Tibial artery (tissue), 4 donors: ENCODE results near the gene MAP1LC3B2.

Source experiments
- DNase-seq, 2 donors: peaks; one replicate each; pipeline ENCODE4 v3.0.0-alpha.2; 2019
- H3K27ac ChIP-seq, 2 donors: fragments of 200-600 bp; sonication (generic) in 1 of 2; 1 replicate in 1 of 2; 2 replicates in 1 of 2; pipeline ENCODE4 v1.5.1; 2018 to 2019; ENCODE audit warnings: mild to moderate bottlenecking in 1 of 2
- H3K27me3 ChIP-seq, 2 donors: fragments of 200-600 bp; sonication (generic) in 1 of 2; one replicate each; pipeline versions ENCODE4 v1.5.1 to v1.6.0; 2016 to 2019
- H3K36me3 ChIP-seq, 3 donors: fragments of 200-600 bp; sonication (generic) in 2 of 3; one replicate each; pipeline ENCODE4 v1.5.1; 2016 to 2019; ENCODE audit warnings: mild to moderate bottlenecking in 2 of 3
- H3K4me1 ChIP-seq, 4 donors: fragments of 200-600 bp; sonication (generic) in 2 of 4; 1 replicate in 3 of 4; 2 replicates in 1 of 4; pipeline ENCODE4 v1.5.1; 2016 to 2019
- H3K4me3 ChIP-seq, 2 donors: fragments of 200-600 bp; sonication (generic) in 1 of 2; 1 replicate in 1 of 2; 2 replicates in 1 of 2; pipeline ENCODE4 v1.5.1; 2018 to 2019; ENCODE audit warnings: mild to moderate bottlenecking in 2 of 2
- H3K9me3 ChIP-seq, 3 donors: fragments of 200-600 bp; sonication (generic) in 1 of 3; one replicate each; pipeline ENCODE4 v1.5.1; 2016 to 2019
- intact Hi-C: fragments of 100-400 bp; cut with DNase I; formaldehyde crosslinking; loops from one replicate; pipeline ENCODE4 v1.15.0; 2023; ENCODE audit warnings: low total_unique reads
- TF ChIP-seq, protein P1 (sequence below), 2 experiments: fragments of 200-600 bp in 1 of 2; fragments of 450-650 bp in 1 of 2; IDR thresholded peaks; one replicate each; pipeline ENCODE4 v1.5.1; 2017 to 2019; ENCODE audit warnings: antibody characterized with exemption in 2 of 2, mild to moderate bottlenecking in 1 of 2, moderate library complexity in 1 of 2

MAP1LC3B2 gene

DNA sequence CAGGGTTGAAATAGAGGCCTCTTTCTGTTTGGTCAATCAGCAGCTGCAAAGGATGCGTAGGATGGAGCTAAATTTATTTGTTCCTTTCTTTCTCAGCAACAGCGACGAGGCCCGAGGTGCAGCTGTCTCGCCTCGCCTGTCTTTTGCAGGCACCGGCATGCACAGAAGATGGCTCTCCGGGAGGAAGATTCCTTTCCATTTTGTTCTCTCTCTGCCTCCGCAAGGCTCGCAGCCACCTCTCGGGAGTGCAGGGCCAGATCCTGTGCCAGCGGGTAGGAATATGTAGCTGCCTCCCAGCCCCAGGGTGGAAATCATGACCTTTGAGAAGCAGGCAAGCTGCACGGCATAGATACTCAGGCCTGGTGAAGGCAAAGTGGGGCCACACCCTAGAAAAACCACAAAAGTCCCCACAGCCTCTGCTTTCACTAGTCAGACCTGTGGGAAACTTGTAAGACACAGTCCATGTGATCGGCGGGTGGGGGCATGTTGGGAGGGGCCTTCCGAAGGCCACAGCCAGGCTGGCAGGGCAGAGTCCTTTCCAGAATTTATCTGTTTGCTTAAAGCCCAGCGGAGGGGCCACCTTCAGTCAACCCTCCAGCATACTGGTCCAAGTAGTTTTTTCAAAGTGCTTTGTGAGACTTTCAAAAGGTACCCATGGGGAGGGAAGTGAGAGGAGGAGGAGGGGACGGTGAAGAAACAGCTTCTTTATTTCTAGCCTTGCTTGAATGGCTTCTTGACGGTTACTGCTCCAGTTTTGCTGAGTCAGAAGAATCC lies at the start of gene MAP1LC3B2:
Gene MAP1LC3B2 (plus strand): TSS at position 220 of the 774 bp plus-strand sequence. CDS start 16,562 bp downstream, outside the sequence.
- Histone ChIP-seq H3K4me3 (no peak within 1 kb of the TSS), H3K27me3 (no peaks in the 10 kb centered on the region), H3K9me3 (no peaks in the 10 kb centered on the region), H3K27ac (no peak within 1 kb of the TSS), H3K36me3 (no peaks in the 10 kb centered on the region), H3K4me1 (peaks cover 0 to 14% (median 0%) of the 10 kb centered on the region in 4 donors)
- DNase-seq = peak in 1 of 2 donors; percentile 22
- intact Hi-C loops = no loop called here
- TF ChIP-seq, protein P1, sequence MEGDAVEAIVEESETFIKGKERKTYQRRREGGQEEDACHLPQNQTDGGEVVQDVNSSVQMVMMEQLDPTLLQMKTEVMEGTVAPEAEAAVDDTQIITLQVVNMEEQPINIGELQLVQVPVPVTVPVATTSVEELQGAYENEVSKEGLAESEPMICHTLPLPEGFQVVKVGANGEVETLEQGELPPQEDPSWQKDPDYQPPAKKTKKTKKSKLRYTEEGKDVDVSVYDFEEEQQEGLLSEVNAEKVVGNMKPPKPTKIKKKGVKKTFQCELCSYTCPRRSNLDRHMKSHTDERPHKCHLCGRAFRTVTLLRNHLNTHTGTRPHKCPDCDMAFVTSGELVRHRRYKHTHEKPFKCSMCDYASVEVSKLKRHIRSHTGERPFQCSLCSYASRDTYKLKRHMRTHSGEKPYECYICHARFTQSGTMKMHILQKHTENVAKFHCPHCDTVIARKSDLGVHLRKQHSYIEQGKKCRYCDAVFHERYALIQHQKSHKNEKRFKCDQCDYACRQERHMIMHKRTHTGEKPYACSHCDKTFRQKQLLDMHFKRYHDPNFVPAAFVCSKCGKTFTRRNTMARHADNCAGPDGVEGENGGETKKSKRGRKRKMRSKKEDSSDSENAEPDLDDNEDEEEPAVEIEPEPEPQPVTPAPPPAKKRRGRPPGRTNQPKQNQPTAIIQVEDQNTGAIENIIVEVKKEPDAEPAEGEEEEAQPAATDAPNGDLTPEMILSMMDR (IDR thresholded peaks at IDR 0.05) = no peak

DNA sequence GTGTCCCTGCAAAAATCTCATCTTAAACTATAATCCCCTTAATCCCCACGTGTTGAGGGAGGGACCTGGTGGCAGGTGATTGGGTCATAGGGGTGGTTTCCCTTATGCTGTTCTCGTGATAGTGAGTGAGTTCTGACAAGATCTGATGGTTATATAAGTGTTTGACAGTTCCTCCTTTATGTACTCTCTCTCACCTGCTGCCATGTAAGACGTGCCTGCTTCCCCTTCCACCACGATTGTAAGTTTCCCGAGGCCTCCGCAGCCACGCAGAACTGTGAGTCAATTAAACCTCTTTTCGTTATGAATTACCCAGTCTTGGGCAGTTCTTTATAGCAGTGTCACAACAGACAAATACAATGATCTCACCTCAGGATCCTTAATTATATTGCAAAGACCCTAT lies 45.2 kb upstream of the MAP1LC3B2 start:
- Histone ChIP-seq H3K9me3 (no peaks in the 10 kb centered on the region), H3K27ac (no peak overlapping the region), H3K36me3 (no peaks in the 10 kb centered on the region), H3K4me3 (no peak overlapping the region), H3K4me1 (no peaks in the 10 kb centered on the region), H3K27me3 (no peaks in the 10 kb centered on the region)
- no peak for DNase-seq
- TF ChIP-seq, protein P1 (IDR thresholded peaks at IDR 0.05) = no peak
- intact Hi-C loops = no loop called here

DNA sequence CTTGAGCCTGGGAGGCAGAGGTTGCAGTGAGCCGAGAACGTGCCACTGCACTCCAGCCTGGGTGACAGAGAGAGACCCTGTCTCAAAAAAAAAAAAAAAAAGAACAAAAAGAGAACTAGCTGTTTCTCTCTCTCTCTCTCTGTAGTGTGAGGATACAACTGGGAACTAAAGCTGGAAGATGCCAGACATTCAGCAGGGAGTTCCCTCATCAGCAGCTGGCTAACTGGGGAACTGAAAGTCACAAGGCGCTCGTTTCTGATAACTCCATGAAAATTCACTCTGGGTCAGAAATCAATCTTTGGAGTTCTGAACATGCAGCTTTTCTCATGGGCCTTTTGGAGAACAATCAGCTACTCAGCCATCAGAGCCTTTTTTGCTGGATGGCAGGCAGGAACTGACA lies 43.5 kb upstream of the MAP1LC3B2 start:
- Histone ChIP-seq H3K4me3 (no peak overlapping the region), H3K36me3 (no peaks in the 10 kb centered on the region), H3K27me3 (no peaks in the 10 kb centered on the region), H3K4me1 (no peaks in the 10 kb centered on the region), H3K9me3 (no peaks in the 10 kb centered on the region), H3K27ac (no peak overlapping the region)
- no peak for DNase-seq
- intact Hi-C loops = no loop called here
- TF ChIP-seq, protein P1 (IDR thresholded peaks at IDR 0.05) = no peak

DNA sequence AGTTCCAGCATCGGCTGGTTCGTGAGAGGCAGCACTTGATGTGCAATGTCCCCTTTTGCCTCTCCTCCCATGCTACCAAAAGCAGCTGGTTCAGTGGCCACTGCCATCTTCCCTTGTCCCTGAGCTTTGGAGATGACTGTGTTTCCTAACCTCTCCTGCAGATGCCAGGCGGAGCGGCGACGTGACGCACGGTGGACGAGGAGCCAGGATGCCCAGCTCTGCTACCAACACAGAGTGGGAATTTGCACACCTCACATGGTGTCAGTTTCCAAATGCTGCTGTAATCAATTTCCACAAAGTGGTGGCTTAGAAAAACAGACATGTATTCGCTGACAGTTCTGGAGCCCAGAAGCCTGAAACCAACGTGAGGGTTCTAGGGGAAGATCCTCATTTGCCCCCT lies 42.5 kb upstream of the MAP1LC3B2 start:
- H3K27ac ChIP-seq = no peak overlapping the region
- TF ChIP-seq, protein P1 (IDR thresholded peaks at IDR 0.05) = no peak
- no peak for DNase-seq
- intact Hi-C loops = no loop called here
- H3K9me3 ChIP-seq = no peaks in the 10 kb centered on the region
- no peak overlapping the region for H3K4me3 ChIP-seq
- no peaks in the 10 kb centered on the region for H3K36me3 ChIP-seq
- H3K4me1 ChIP-seq = no peaks in the 10 kb centered on the region
- H3K27me3 ChIP-seq = no peaks in the 10 kb centered on the region

DNA sequence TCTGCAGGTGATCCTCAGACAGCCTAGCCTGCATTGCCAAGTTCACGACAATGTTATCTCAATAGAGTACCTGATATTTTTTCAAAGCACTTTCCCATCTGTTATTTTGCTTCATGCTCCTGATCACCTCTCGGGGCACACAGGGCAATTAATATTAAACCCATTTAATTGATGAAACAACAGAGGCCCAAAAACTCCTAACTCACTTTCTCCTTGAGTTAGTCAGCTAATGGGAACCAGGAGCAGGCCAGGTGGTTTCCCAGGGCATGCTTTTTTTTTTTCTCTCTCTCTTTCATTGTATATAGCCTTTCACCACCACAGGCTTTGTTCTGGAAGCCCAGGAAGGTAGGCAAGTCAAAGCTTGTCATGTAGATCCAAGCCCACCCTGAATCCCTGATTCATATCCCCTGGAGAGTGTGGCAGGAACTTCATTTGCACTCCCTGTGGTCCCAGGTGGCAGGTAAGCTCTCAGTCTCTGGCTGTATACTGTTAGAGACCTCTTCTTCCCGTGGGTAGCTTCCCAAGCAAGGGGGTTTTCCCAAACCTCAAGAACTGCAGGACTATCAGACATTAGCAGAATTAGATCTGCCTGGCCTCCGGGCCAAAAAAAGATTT lies 41.6 kb upstream of the MAP1LC3B2 start:
- Histone ChIP-seq H3K36me3 (no peaks in the 10 kb centered on the region), H3K27ac (no peak overlapping the region), H3K27me3 (no peaks in the 10 kb centered on the region), H3K4me3 (no peak overlapping the region), H3K4me1 (no peaks in the 10 kb centered on the region), H3K9me3 (no peaks in the 10 kb centered on the region)
- TF ChIP-seq, protein P1 (IDR thresholded peaks at IDR 0.05) = no peak
- DNase-seq = no peak
- intact Hi-C loops = no loop called here
